ENCODE measurements around the gene KAT6B. TPM values are rescaled to one million over a fixed set of nuclear protein-coding genes. Genes with fewer than 3 reads are reported as not detected.

Gene KAT6B
- total and polyA plus RNA-seq, 10 of the 15 experiments (the other 5 are each of a cell fraction or from before 2014, with no cell fraction given): 2.7 to 22.6 (median 15.7) TPM

GRCh38 chr10:74923556-74923955 is 97.2 kb downstream of the KAT6B start:
- ChIA-PET POLR2A (interaction anchor here (1.0 to 1.4 kb wide), 2 partner anchors 8 to 30 kb away, joined by 3 to 4 read pairs; no protein-coding TSS in a partner anchor), CTCF (interaction anchor here (1.4 to 2.1 kb wide), 2 partner anchors 11 to 22 kb away, joined by 3 to 6 read pairs; no protein-coding TSS in a partner anchor)
- no peak overlapping the region for H3K9ac ChIP-seq (ENCODE audit: control insufficient read depth, insufficient read depth, low read length)

More at GRCh38 chr10:74923556-74923955, 97.2 kb downstream of the KAT6B start:
- in situ Hi-C loops (cut with MboI): no loop called here
- Histone ChIP-seq H3K4me2 (ENCODE audit: control insufficient read depth, insufficient read depth) (no peak overlapping the region), H3K27me3 (replicated peaks in 1 of 2; ENCODE audit: control insufficient read depth in 2 of 2, insufficient read depth in 2 of 2, low read length in 1 of 2) (no peaks in the 10 kb centered on the region), H2AFZ (ENCODE audit: control insufficient read depth, low read depth, low read length) (no peak overlapping the region), H3K4me1 (ENCODE audit: control insufficient read depth, insufficient read depth, low read length) (no peaks in the 10 kb centered on the region), H4K20me1 (ENCODE audit: control insufficient read depth, insufficient read depth) (no peaks in the 10 kb centered on the region), H3K27ac (ENCODE audit: control insufficient read depth, insufficient read depth) (no peak overlapping the region), H3K9me3 (replicated peaks; ENCODE audit: control insufficient read depth, insufficient read depth, low read length) (peaks cover 7% of the 10 kb centered on the region), H3K79me2 (ENCODE audit: control insufficient read depth, insufficient read depth, low read length) (peaks cover 8% of the 10 kb centered on the region), H3K36me3 (ENCODE audit: control insufficient read depth in 2 of 2, insufficient read depth in 2 of 2, low read length in 1 of 2) (no peaks in the 10 kb centered on the region), H3K4me3 (no peak overlapping the region)
- RAD21 ChIA-PET (ENCODE audit: unreplicated experiment): interaction anchor here (0.6 to 1.6 kb wide), 3 partner anchors 9 to 53 kb away, joined by 3 to 6 read pairs (median 3); no protein-coding TSS in a partner anchor
- 68% methylated on average over 4 of the region's 4 CpGs for WGBS (ENCODE audit: insufficient coverage, insufficient replicate concordance, low lambda C conversion rate, missing lambda C conversion rate)
- ATAC-seq (peak; percentile 28; the same call in 2 of the 3 replicates), FAIRE-seq (no peak), DNase-seq (ENCODE audit: low read depth, low spot score) (no peak)
- SMC1A ChIA-PET (ENCODE audit: uncharacterized antibody, unreplicated experiment): interaction anchor here (0.6 to 2.7 kb wide), 4 partner anchors 10 to 185 kb away, joined by 3 to 6 read pairs (median 3); no protein-coding TSS in a partner anchor
- TF ChIP-seq CBFB (IDR thresholded peaks at IDR 0.05; ENCODE audit: low read depth) (no peak), ZZZ3 (IDR thresholded peaks at IDR 0.05; ENCODE audit: control insufficient read depth, insufficient read length, low read depth) (no peak), RELA (IDR thresholded peaks at IDR 0.05; ENCODE audit: borderline replicate concordance, partially characterized antibody) (no peak), ASH2L (IDR thresholded peaks at IDR 0.05; ENCODE audit: borderline replicate concordance, low read depth) (no peak), ATF3 (IDR thresholded peaks at IDR 0.05; ENCODE audit: borderline replicate concordance, extremely low read depth, low read depth, low read length) (no peak), ZNF24 (IDR thresholded peaks at IDR 0.05) (no peak), BRCA1 (IDR thresholded peaks at IDR 0.05; ENCODE audit: low read depth, low read length) (no peak), NKRF (conservative IDR thresholded peaks at IDR 0.05) (no peak), MEF2A (IDR thresholded peaks at IDR 0.05; ENCODE audit: insufficient read depth, low read depth, low read length) (no peak), BCLAF1 (IDR thresholded peaks at IDR 0.05) (no peak), JUND (IDR thresholded peaks at IDR 0.05; ENCODE audit: low read depth, low read length) (no peak), RAD51 (IDR thresholded peaks at IDR 0.05) (no peak), KAT2A (conservative IDR thresholded peaks at IDR 0.05; ENCODE audit: control insufficient read depth, low read depth, low read length) (no peak), KDM1A (IDR thresholded peaks at IDR 0.05; ENCODE audit: borderline replicate concordance) (no peak), WRNIP1 (IDR thresholded peaks at IDR 0.05; ENCODE audit: borderline replicate concordance, low read depth, low read length) (no peak), KLF5 (IDR thresholded peaks at IDR 0.05; ENCODE audit: partially characterized antibody) (no peak), RELB (IDR thresholded peaks at IDR 0.05; ENCODE audit: low read depth) (no peak), POLR2A (IDR thresholded peaks at IDR 0.05; ENCODE audit: low read depth, low read length) (no peak)
- intact Hi-C loops (cut with micrococcal nuclease; ENCODE audit: unreplicated experiment): no loop called here
- no TSS peak for BruUV-seq (replicated peaks)
